ENCODE measurements around the gene NPAS4. TPM values are rescaled to one million over a fixed set of nuclear protein-coding genes. Genes with fewer than 3 reads are reported as not detected.

NPAS4 gene
- polyA plus RNA-seq, 1 donor (not counting 4 experiments of a cell fraction or from before 2014, with no cell fraction given), result not detected

- no peaks in the 10 kb centered on the region for H3K9me1 ChIP-seq (ENCODE audit: control insufficient read depth, extremely low read depth, insufficient read depth, low read length)
- DNase-seq (ENCODE audit: low read depth, low spot score), result no peak
- dilution Hi-C loops (cut with MboI; ENCODE audit: extremely low pct_ligation_motif_present, low sequenced_read_pairs), result no loop called here
Measured at GRCh38 chr11:66426314-66426713, 5.5 kb downstream of the NPAS4 start.

GRCh38 chr11:66428933-66429332 is 8.1 kb downstream of the NPAS4 start:
- no peak for TF ChIP-seq EZH2 (IDR thresholded peaks at IDR 0.05; ENCODE audit: low read length)
- TF ChIP-seq CTCF (optimal IDR thresholded peaks at IDR 0.05 in 1 of 3, IDR thresholded peaks at IDR 0.05 in 1 of 3, conservative IDR thresholded peaks at IDR 0.05 in 1 of 3; ENCODE audit: extremely low read depth in 1 of 3, insufficient read depth in 2 of 3, low read length in 3 of 3), result no peak
- H3K9me1 ChIP-seq (ENCODE audit: control insufficient read depth, extremely low read depth, insufficient read depth, low read length), result no peaks in the 10 kb centered on the region
- dilution Hi-C loops (cut with MboI; ENCODE audit: extremely low pct_ligation_motif_present, low sequenced_read_pairs), result no loop called here

More at GRCh38 chr11:66426314-66426713, 5.5 kb downstream of the NPAS4 start:
- Histone ChIP-seq H3K27ac (ENCODE audit: control insufficient read depth, insufficient read depth, low read length) (no peak overlapping the region), H3K9ac (ENCODE audit: control insufficient read depth, extremely low read depth, insufficient read depth, low read length) (no peak overlapping the region), H3K27me3 (ENCODE audit: control insufficient read depth, extremely low read depth, insufficient read depth, low read length) (peaks cover under 1% of the 10 kb centered on the region), H4K20me1 (ENCODE audit: control insufficient read depth, extremely low read depth, insufficient read depth, low read length) (peaks cover 5% of the 10 kb centered on the region), H3K4me3 (ENCODE audit: control insufficient read depth in 2 of 3, extremely low read depth in 1 of 3, insufficient read depth in 2 of 3, low read depth in 1 of 3, low read length in 3 of 3) (no peak overlapping the region), H3K4me1 (ENCODE audit: control insufficient read depth, extremely low read depth, insufficient read depth, low read length) (no peaks in the 10 kb centered on the region), H3K79me2 (ENCODE audit: control insufficient read depth, insufficient read depth, low read length) (no peaks in the 10 kb centered on the region), H3K36me3 (ENCODE audit: control insufficient read depth in 2 of 2, extremely low read depth in 1 of 2, insufficient read depth in 2 of 2, low read length in 2 of 2) (no peaks in the 10 kb centered on the region), H2AFZ (ENCODE audit: control insufficient read depth, low read length) (no peak overlapping the region), H3K9me3 (ENCODE audit: control insufficient read depth, low read depth, low read length) (no peaks in the 10 kb centered on the region), H3K4me2 (ENCODE audit: control insufficient read depth, extremely low read depth, insufficient read depth, low read depth, low read length) (no peak overlapping the region)
- FAIRE-seq, result no peak
- TF ChIP-seq CTCF (optimal IDR thresholded peaks at IDR 0.05 in 1 of 3, IDR thresholded peaks at IDR 0.05 in 1 of 3, conservative IDR thresholded peaks at IDR 0.05 in 1 of 3; ENCODE audit: extremely low read depth in 1 of 3, insufficient read depth in 2 of 3, low read length in 3 of 3) (no peak), EZH2 (IDR thresholded peaks at IDR 0.05; ENCODE audit: low read length) (no peak)

More at GRCh38 chr11:66428933-66429332, 8.1 kb downstream of the NPAS4 start:
- Histone ChIP-seq H2AFZ (ENCODE audit: control insufficient read depth, low read length) (no peak overlapping the region), H3K9me3 (ENCODE audit: control insufficient read depth, low read depth, low read length) (no peaks in the 10 kb centered on the region), H3K4me3 (ENCODE audit: control insufficient read depth in 2 of 3, extremely low read depth in 1 of 3, insufficient read depth in 2 of 3, low read depth in 1 of 3, low read length in 3 of 3) (no peak overlapping the region), H4K20me1 (ENCODE audit: control insufficient read depth, extremely low read depth, insufficient read depth, low read length) (no peaks in the 10 kb centered on the region), H3K27ac (ENCODE audit: control insufficient read depth, insufficient read depth, low read length) (no peak overlapping the region), H3K27me3 (ENCODE audit: control insufficient read depth, extremely low read depth, insufficient read depth, low read length) (no peaks in the 10 kb centered on the region), H3K4me1 (ENCODE audit: control insufficient read depth, extremely low read depth, insufficient read depth, low read length) (no peaks in the 10 kb centered on the region), H3K4me2 (ENCODE audit: control insufficient read depth, extremely low read depth, insufficient read depth, low read depth, low read length) (no peak overlapping the region), H3K9ac (ENCODE audit: control insufficient read depth, extremely low read depth, insufficient read depth, low read length) (no peak overlapping the region), H3K36me3 (ENCODE audit: control insufficient read depth in 2 of 2, extremely low read depth in 1 of 2, insufficient read depth in 2 of 2, low read length in 2 of 2) (peaks cover 0 to 2% of the 10 kb centered on the region in 2 experiments), H3K79me2 (ENCODE audit: control insufficient read depth, insufficient read depth, low read length) (no peaks in the 10 kb centered on the region)
- FAIRE-seq, result no peak
- no peak for DNase-seq (ENCODE audit: low read depth, low spot score)
